Measurements from ENCODE around the gene TMEM198. TPM values are rescaled to one million over a fixed set of nuclear protein-coding genes. Genes with fewer than 3 reads are reported as not detected.

Gene TMEM198
- total and polyA plus RNA-seq, 7 donors, result 0.61 to 3.7 (median 2.1) TPM

- Histone ChIP-seq H3K9me3 (no peaks in the 10 kb centered on the region), H3K27ac (no peak overlapping the region), H3K4me1 (no peaks in the 10 kb centered on the region), H3K36me3 (ENCODE audit: insufficient read depth in 1 of 2, low read depth in 1 of 2) (peaks cover 0 to 28% of the 10 kb centered on the region in 2 donors), H3K27me3 (ENCODE audit: insufficient read depth in 3 of 3, low read length in 2 of 3) (peaks cover 0 to 30% (median 12%) of the 10 kb centered on the region in 3 donors), H3K4me3 (no peak overlapping the region)
- DNase-seq, result no peak
- intact Hi-C loops (cut with DNase I), result no loop called here
- WGBS, 3 donors, result 42 to 49% (median 46%) methylated on average over 4 of the region's 4 CpGs
- TF ChIP-seq CTCF (IDR thresholded peaks at IDR 0.05), result no peak
- ATAC-seq, result no peak
Measured at GRCh38 chr2:219508444-219508734, 35.4 kb upstream of the TMEM198 start.

GRCh38 chr2:219508971-219509779, 34.7 kb upstream of the TMEM198 start:
- Histone ChIP-seq H3K27me3 (ENCODE audit: insufficient read depth in 3 of 3, low read length in 2 of 3) (peaks cover 0 to 38% (median 18%) of the 10 kb centered on the region in 3 donors), H3K4me1 (peaks cover 3% of the 10 kb centered on the region), H3K36me3 (ENCODE audit: insufficient read depth in 1 of 2, low read depth in 1 of 2) (peaks cover 0 to 20% of the 10 kb centered on the region in 2 donors), H3K4me3 (no peak overlapping the region), H3K27ac (no peak overlapping the region), H3K9me3 (no peaks in the 10 kb centered on the region)
- ATAC-seq (peak; percentile 9 to 38 (median 17)), DNase-seq (no peak)
- WGBS, 3 donors, result 8 to 25% (median 14%) methylated on average over 11 to 14 of the region's 14 CpGs
- no peak for TF ChIP-seq CTCF (IDR thresholded peaks at IDR 0.05)
- intact Hi-C loops (cut with DNase I), result no loop called here

GRCh38 chr2:219509780-219510511, 33.9 kb upstream of the TMEM198 start:
- DNase-seq (peak; percentile 59 to 75), ATAC-seq (peak; percentile 65 to 83 (median 75))
- Histone ChIP-seq H3K27me3 (ENCODE audit: insufficient read depth in 3 of 3, low read length in 2 of 3) (peaks cover 0 to 45% (median 23%) of the 10 kb centered on the region in 3 donors), H3K27ac (no peak overlapping the region), H3K4me3 (peak overlapping the region; percentile 28), H3K4me1 (peaks cover 7% of the 10 kb centered on the region), H3K9me3 (no peaks in the 10 kb centered on the region), H3K36me3 (ENCODE audit: insufficient read depth in 1 of 2, low read depth in 1 of 2) (peaks cover 0 to 12% of the 10 kb centered on the region in 2 donors)
- 4 to 5% (median 5%) methylated on average over 26 of the region's 26 CpGs for WGBS, 3 donors
- TF ChIP-seq CTCF (IDR thresholded peaks at IDR 0.05), result peak; percentile 60
- intact Hi-C loops (cut with DNase I), result no loop called here

- ATAC-seq, result no peak
- no peak overlapping the region for H3K4me3 ChIP-seq
- H3K27ac ChIP-seq, result no peak overlapping the region
- no peaks in the 10 kb centered on the region for H3K9me3 ChIP-seq
- peaks cover 0 to 45% (median 23%) of the 10 kb centered on the region in 3 donors for H3K27me3 ChIP-seq (ENCODE audit: insufficient read depth in 3 of 3, low read length in 2 of 3)
- TF ChIP-seq CTCF (IDR thresholded peaks at IDR 0.05), result no peak
- WGBS, 3 donors, result 41 to 57% (median 50%) methylated on average over 16 to 22 of the region's 22 CpGs
- H3K36me3 ChIP-seq (ENCODE audit: insufficient read depth in 1 of 2, low read depth in 1 of 2), result peaks cover 0 to 10% of the 10 kb centered on the region in 2 donors
- no peak for DNase-seq
- peaks cover 7% of the 10 kb centered on the region for H3K4me1 ChIP-seq
- intact Hi-C loops (cut with DNase I), result no loop called here
Measured at GRCh38 chr2:219510512-219511135, 33.2 kb upstream of the TMEM198 start.

All from psoas muscle (tissue), 8 donors.